ENCODE measurements around the gene BRDT. TPM values are rescaled to one million over a fixed set of nuclear protein-coding genes. Genes with fewer than 3 reads are reported as not detected.

Gene BRDT
- total RNA-seq, 1 experiment from 2014 or later, result not detected

DNA sequence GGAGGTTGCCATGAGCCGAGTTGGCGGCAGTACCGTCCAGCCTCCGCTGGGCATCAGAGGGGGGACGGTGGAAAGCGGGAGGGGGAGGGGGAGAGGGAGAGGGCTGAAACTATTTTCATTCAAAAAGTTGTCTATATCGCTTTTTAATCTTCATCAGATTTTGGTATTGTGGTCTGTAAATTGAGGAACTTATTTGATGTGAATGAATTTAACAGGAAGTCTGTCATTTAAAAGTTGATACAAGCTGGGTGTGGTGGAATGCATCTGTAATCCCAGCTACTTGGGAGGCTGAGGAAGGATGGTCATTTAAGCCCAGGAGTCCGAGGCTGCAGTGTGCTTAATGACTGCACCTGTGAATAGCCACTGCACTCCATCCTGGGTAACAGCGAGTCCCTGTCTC lies 77.6 kb downstream of the BRDT start:
- CTCF ChIA-PET, result no interaction called here
- ATAC-seq, result no peak
- intact Hi-C loops (cut with micrococcal nuclease), result no loop called here

DNA sequence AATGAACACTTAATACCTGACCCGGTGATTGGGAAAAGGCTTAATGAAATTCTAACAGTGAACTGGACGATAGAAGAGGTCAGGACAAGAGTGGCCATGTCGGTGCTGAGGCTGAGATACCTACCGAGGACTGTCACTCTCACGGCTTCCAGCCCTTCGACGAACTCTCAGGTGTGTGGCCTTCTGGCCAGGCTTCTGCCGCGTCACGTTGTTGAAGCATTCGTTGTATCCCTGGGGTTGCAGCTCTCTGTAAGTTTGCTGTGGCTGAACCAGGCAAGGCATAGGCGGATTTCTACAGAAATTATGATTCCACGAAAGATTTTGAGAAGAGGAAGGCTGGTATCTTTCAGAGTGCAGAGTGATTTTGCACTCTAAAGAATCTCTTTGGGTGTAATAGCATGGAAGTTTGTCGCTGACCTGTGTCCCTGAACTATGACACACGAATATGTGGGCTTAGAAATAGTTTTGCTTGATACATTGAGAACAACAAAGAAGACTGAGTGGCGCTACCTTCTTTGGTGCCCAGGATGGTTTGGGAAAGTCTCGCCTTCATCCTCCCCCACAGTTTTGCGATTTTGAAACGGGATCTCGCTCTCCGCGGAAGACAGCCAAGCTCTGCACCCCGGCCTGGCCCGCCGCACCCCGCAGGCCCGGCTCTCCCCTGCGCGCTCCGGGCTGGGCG lies 80.2 kb downstream of the BRDT start:
- no peak overlapping the region for H3K27ac ChIP-seq (ENCODE audit: low read length)
- no peaks in the 10 kb centered on the region for H4K20me1 ChIP-seq (ENCODE audit: low read length)
- POLR2A ChIA-PET (ENCODE audit: unreplicated experiment), result no interaction called here
- TSS peak; percentile 47 for BruUV-seq (replicated peaks)
- no peaks in the 10 kb centered on the region for H3K27me3 ChIP-seq (ENCODE audit: low read length)
- peak overlapping the region; percentile 99 for H3K4me3 ChIP-seq (ENCODE audit: low read length)
- H3K9me3 ChIP-seq (ENCODE audit: low read length), result no peaks in the 10 kb centered on the region
- H3K79me2 ChIP-seq (ENCODE audit: low read length), result no peaks in the 10 kb centered on the region
- H3K9me2 ChIP-seq (replicated peaks; ENCODE audit: low read length), result no peaks in the 10 kb centered on the region
- ATAC-seq (no peak), DNase-seq (no peak)
- H3K9ac ChIP-seq (ENCODE audit: low read length), result peak overlapping the region; percentile 77
- H3K36me3 ChIP-seq (ENCODE audit: low read depth, low read length), result no peaks in the 10 kb centered on the region
- H3F3A ChIP-seq (ENCODE audit: low read length, unreplicated experiment), result no peaks in the 10 kb centered on the region
- H3K4me1 ChIP-seq (ENCODE audit: insufficient read depth, low read length), result peaks cover 23% of the 10 kb centered on the region
- peak overlapping the region; percentile 94 for H2AFZ ChIP-seq (ENCODE audit: low read length)
- H3K4me2 ChIP-seq (ENCODE audit: low read length), result peak overlapping the region; percentile 93
- TF ChIP-seq, protein P1, sequence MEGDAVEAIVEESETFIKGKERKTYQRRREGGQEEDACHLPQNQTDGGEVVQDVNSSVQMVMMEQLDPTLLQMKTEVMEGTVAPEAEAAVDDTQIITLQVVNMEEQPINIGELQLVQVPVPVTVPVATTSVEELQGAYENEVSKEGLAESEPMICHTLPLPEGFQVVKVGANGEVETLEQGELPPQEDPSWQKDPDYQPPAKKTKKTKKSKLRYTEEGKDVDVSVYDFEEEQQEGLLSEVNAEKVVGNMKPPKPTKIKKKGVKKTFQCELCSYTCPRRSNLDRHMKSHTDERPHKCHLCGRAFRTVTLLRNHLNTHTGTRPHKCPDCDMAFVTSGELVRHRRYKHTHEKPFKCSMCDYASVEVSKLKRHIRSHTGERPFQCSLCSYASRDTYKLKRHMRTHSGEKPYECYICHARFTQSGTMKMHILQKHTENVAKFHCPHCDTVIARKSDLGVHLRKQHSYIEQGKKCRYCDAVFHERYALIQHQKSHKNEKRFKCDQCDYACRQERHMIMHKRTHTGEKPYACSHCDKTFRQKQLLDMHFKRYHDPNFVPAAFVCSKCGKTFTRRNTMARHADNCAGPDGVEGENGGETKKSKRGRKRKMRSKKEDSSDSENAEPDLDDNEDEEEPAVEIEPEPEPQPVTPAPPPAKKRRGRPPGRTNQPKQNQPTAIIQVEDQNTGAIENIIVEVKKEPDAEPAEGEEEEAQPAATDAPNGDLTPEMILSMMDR (conservative IDR thresholded peaks at IDR 0.05; ENCODE audit: low read depth, low read length), result no peak
- TF ChIP-seq EZH2 (IDR thresholded peaks at IDR 0.05; ENCODE audit: low read length, unreplicated experiment) (no peak), EZH2phosphoT487 (IDR thresholded peaks at IDR 0.05; ENCODE audit: borderline replicate concordance, low read length) (no peak)
- intact Hi-C loops (cut with micrococcal nuclease), result no loop called here
- CTCF ChIA-PET, result interaction anchor here (0.6 kb wide), 1 partner anchor 418 kb away, joined by 3 read pairs; no protein-coding TSS in a partner anchor

More for the DNA sequence above, 77.6 kb downstream of the BRDT start:
- no peaks in the 10 kb centered on the region for H3K9me3 ChIP-seq (ENCODE audit: low read length)
- H3K4me1 ChIP-seq (ENCODE audit: insufficient read depth, low read length), result peaks cover 23% of the 10 kb centered on the region
- no peak overlapping the region for H2AFZ ChIP-seq (ENCODE audit: low read length)
- no peak overlapping the region for H3K4me3 ChIP-seq (ENCODE audit: low read length)
- DNase-seq, result no peak
- H3K4me2 ChIP-seq (ENCODE audit: low read length), result no peak overlapping the region
- H3K9ac ChIP-seq (ENCODE audit: low read length), result no peak overlapping the region
- no peaks in the 10 kb centered on the region for H4K20me1 ChIP-seq (ENCODE audit: low read length)
- no peaks in the 10 kb centered on the region for H3K9me2 ChIP-seq (replicated peaks; ENCODE audit: low read length)
- H3K79me2 ChIP-seq (ENCODE audit: low read length), result no peaks in the 10 kb centered on the region
- POLR2A ChIA-PET (ENCODE audit: unreplicated experiment), result no interaction called here
- no peak for TF ChIP-seq EZH2phosphoT487 (IDR thresholded peaks at IDR 0.05; ENCODE audit: borderline replicate concordance, low read length)
- no peak for TF ChIP-seq EZH2 (IDR thresholded peaks at IDR 0.05; ENCODE audit: low read length, unreplicated experiment)
- TF ChIP-seq, protein P1 (conservative IDR thresholded peaks at IDR 0.05; ENCODE audit: low read depth, low read length), result no peak
- H3K36me3 ChIP-seq (ENCODE audit: low read depth, low read length), result no peaks in the 10 kb centered on the region
- BruUV-seq (replicated peaks), result no TSS peak
- H3K27ac ChIP-seq (ENCODE audit: low read length), result no peak overlapping the region
- H3F3A ChIP-seq (ENCODE audit: low read length, unreplicated experiment), result no peaks in the 10 kb centered on the region
- no peaks in the 10 kb centered on the region for H3K27me3 ChIP-seq (ENCODE audit: low read length)

DNA sequence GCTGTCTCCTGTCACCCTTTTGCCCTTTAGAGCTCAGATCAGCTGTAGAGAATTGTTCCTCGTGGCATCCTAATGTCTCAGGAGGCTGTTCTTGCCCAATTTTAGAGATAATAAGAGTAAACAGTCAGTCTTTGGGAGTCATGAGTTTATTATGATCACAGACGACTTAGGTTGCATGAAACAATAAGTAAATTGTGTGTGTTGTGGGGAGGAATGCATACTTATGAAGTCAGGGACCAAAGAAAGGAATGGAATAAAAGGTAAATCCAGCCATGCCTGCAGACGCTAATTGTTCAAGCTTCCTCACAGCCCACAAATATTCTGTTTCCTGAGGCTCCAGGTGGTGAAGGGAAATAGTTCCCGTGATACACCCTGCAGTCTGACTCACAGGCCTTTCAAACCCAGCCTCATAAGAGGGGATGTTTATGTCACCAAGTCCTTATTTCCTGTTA lies 81.5 kb downstream of the BRDT start:
- Histone ChIP-seq H3K9me3 (ENCODE audit: low read length) (no peaks in the 10 kb centered on the region), H3K79me2 (ENCODE audit: low read length) (no peaks in the 10 kb centered on the region), H3K9me2 (replicated peaks; ENCODE audit: low read length) (no peaks in the 10 kb centered on the region), H3F3A (ENCODE audit: low read length, unreplicated experiment) (no peaks in the 10 kb centered on the region), H3K9ac (ENCODE audit: low read length) (peak overlapping the region; percentile 77), H3K27ac (ENCODE audit: low read length) (peak overlapping the region; percentile 36), H3K4me3 (ENCODE audit: low read length) (peak overlapping the region; percentile 99), H4K20me1 (ENCODE audit: low read length) (no peaks in the 10 kb centered on the region), H3K4me2 (ENCODE audit: low read length) (peak overlapping the region; percentile 93), H2AFZ (ENCODE audit: low read length) (peak overlapping the region; percentile 94), H3K36me3 (ENCODE audit: low read depth, low read length) (no peaks in the 10 kb centered on the region), H3K27me3 (ENCODE audit: low read length) (no peaks in the 10 kb centered on the region), H3K4me1 (ENCODE audit: insufficient read depth, low read length) (peaks cover 23% of the 10 kb centered on the region)
- POLR2A ChIA-PET (ENCODE audit: unreplicated experiment), result interaction anchor here (0.6 kb wide), 1 partner anchor 528 kb away, joined by 7 read pairs; no protein-coding TSS in a partner anchor
- TSS peak; percentile 54 for BruUV-seq (replicated peaks)
- DNase-seq, result peak; percentile 80
- TF ChIP-seq EZH2phosphoT487 (IDR thresholded peaks at IDR 0.05; ENCODE audit: borderline replicate concordance, low read length) (no peak), EZH2 (IDR thresholded peaks at IDR 0.05; ENCODE audit: low read length, unreplicated experiment) (no peak)
- TF ChIP-seq, protein P1 (conservative IDR thresholded peaks at IDR 0.05; ENCODE audit: low read depth, low read length), result no peak
- ATAC-seq, result peak; percentile 80
- CTCF ChIA-PET, result interaction anchor here (0.5 kb wide), 1 partner anchor 33 kb away, joined by 5 read pairs; no protein-coding TSS in a partner anchor
- intact Hi-C loops (cut with micrococcal nuclease), result loop anchor here (5.0 kb wide), 1 partner anchor 52 kb away; the partner anchor contains the start of gene BTBD8
